Keratinocyte (primary cell): ENCODE data around the gene NCKIPSD.

Experiments used
- CTCF ChIP-seq, 3 experiments: IDR thresholded peaks in 1 of 3; conservative IDR thresholded peaks in 1 of 3; optimal IDR thresholded peaks in 1 of 3; 2 replicates in 2 of 3; 3 replicates in 1 of 3; pipeline versions ENCODE3 to v1.5.1; 2011; ENCODE audit warnings: low read length in 3 of 3, mild to moderate bottlenecking in 3 of 3, moderate library complexity in 2 of 3, control low read depth in 1 of 3, inconsistent platforms in 1 of 3; ENCODE audit not compliant: insufficient read depth in 2 of 3; ENCODE audit errors: extremely low read depth in 1 of 3
- EZH2 ChIP-seq: IDR thresholded peaks from one replicate; pipeline ENCODE4 v1.6.1; 2012; ENCODE audit warnings: inconsistent platforms, mild to moderate bottlenecking, low read length, moderate library complexity

GRCh38 chr3:48696601-48697000 is 10.9 kb upstream of the NCKIPSD start:
- TF ChIP-seq CTCF (optimal IDR thresholded peaks at IDR 0.05 in 1 of 3, IDR thresholded peaks at IDR 0.05 in 1 of 3, conservative IDR thresholded peaks at IDR 0.05 in 1 of 3; ENCODE audit: extremely low read depth in 1 of 3, insufficient read depth in 2 of 3, low read length in 3 of 3), result no peak
- no peak for TF ChIP-seq EZH2
